ENCODE measurements around the gene DRD1. TPM values are rescaled to one million over a fixed set of nuclear protein-coding genes. Genes with fewer than 3 reads are reported as not detected.

Gene DRD1
- total RNA-seq, 6 donors from 2014 or later, result 0.09 to 0.81 (median 0.47) TPM; not detected in 2

- H3K27ac ChIP-seq, result no peak overlapping the region
- H3K9me3 ChIP-seq, result no peaks in the 10 kb centered on the region
- DNase-seq (no peak), ATAC-seq (ENCODE audit: low FRiP score in 2 of 2) (no peak)
- H3K4me1 ChIP-seq, result no peaks in the 10 kb centered on the region
- WGBS, 2 donors, result 58 to 72% methylated on average over 5 of the region's 5 CpGs
- no peaks in the 10 kb centered on the region for H3K36me3 ChIP-seq
- H3K27me3 ChIP-seq, result no peaks in the 10 kb centered on the region
- H3K4me3 ChIP-seq, result no peak overlapping the region
- TF ChIP-seq EP300 (IDR thresholded peaks at IDR 0.05) (no peak), POLR2AphosphoS5 (IDR thresholded peaks at IDR 0.05) (no peak), CTCF (IDR thresholded peaks at IDR 0.05) (no peak), POLR2A (IDR thresholded peaks at IDR 0.05) (no peak)
Observed at GRCh38 chr5:175394601-175395000, 49.4 kb downstream of the DRD1 start.

GRCh38 chr5:175393897-175394296 lies 50.1 kb downstream of the DRD1 start:
- 43 to 52% methylated on average over 4 of the region's 4 CpGs for WGBS, 2 donors
- Histone ChIP-seq H3K36me3 (no peaks in the 10 kb centered on the region), H3K27ac (no peak overlapping the region), H3K4me3 (no peak overlapping the region), H3K9me3 (no peaks in the 10 kb centered on the region), H3K4me1 (no peaks in the 10 kb centered on the region), H3K27me3 (no peaks in the 10 kb centered on the region)
- ATAC-seq (ENCODE audit: low FRiP score in 2 of 2) (no peak), DNase-seq (no peak)
- no peak for TF ChIP-seq POLR2AphosphoS5 (IDR thresholded peaks at IDR 0.05)
- TF ChIP-seq CTCF (IDR thresholded peaks at IDR 0.05), result no peak
- no peak for TF ChIP-seq EP300 (IDR thresholded peaks at IDR 0.05)
- TF ChIP-seq POLR2A (IDR thresholded peaks at IDR 0.05), result no peak

DNA sequence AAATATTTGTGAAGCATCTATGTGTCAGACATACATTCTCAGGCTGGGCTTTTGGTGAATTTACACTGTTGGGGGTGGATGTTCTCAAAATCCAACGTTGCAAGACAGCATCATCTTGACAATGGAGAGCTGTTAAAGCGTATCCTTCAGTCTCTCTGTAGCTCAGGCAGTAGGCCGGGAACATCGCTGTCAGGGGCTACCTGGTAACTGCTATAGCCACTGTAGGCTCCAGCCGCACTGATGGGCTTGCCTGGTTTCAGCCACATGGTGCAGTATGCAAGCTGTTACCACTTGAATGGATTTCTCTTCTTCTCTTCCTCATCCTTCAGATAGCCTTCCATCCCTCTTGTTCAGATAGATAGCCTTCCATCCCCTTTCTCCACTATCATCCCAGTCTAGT lies 51.7 kb downstream of the DRD1 start:
- no peak for ATAC-seq (ENCODE audit: low FRiP score in 2 of 2)
- DNase-seq, result no peak
- Histone ChIP-seq H3K27ac (no peak overlapping the region), H3K4me1 (no peaks in the 10 kb centered on the region), H3K27me3 (no peaks in the 10 kb centered on the region), H3K4me3 (no peak overlapping the region), H3K36me3 (no peaks in the 10 kb centered on the region), H3K9me3 (no peaks in the 10 kb centered on the region)
- WGBS, 2 donors, result 80 to 89% methylated on average over 5 of the region's 5 CpGs
- TF ChIP-seq POLR2AphosphoS5 (IDR thresholded peaks at IDR 0.05), result no peak
- TF ChIP-seq POLR2A (IDR thresholded peaks at IDR 0.05), result no peak
- TF ChIP-seq CTCF (IDR thresholded peaks at IDR 0.05), result no peak
- no peak for TF ChIP-seq EP300 (IDR thresholded peaks at IDR 0.05)

DNA sequence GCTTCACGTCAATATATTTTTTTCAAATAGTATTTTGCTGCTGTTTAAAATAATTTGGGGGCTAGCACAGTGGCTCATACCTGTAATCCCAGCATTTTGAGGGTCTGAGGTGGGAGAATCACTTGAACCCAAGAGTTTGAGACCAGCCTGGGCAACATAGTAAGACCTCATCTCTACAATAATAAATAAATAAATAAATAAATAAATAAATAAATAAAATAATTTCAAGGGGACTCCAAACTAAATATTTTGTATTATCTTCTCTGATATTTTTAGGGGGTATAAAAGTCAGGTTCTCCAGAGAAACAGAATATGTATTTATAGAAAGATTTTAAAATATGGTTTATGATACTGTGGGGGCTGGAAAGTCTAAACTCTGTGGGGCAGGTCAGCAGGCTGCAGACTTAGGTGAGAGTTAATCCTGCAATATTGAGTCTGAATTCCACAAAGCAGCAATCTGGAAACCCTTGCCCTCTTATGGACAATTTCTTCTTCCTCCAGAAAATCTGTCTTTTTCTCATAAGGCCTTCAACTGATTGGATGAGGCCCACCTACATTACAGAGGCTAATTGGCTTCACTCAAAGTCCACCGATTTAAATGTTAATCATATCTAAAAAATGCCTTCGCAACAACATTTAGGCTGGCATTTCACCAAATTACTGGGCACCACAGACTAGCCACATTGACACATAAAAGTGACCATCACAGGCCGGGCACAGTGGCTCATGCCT lies 53.5 kb downstream of the DRD1 start:
- Histone ChIP-seq H3K27ac (no peak overlapping the region), H3K4me3 (no peak overlapping the region), H3K36me3 (no peaks in the 10 kb centered on the region), H3K4me1 (no peaks in the 10 kb centered on the region), H3K9me3 (no peaks in the 10 kb centered on the region), H3K27me3 (no peaks in the 10 kb centered on the region)
- DNase-seq (no peak), ATAC-seq (ENCODE audit: low FRiP score in 2 of 2) (no peak)
- WGBS, 2 donors, result 90 to 99% methylated on average over 4 of the region's 4 CpGs
- no peak for TF ChIP-seq CTCF (IDR thresholded peaks at IDR 0.05)
- TF ChIP-seq POLR2A (IDR thresholded peaks at IDR 0.05), result no peak
- no peak for TF ChIP-seq POLR2AphosphoS5 (IDR thresholded peaks at IDR 0.05)
- TF ChIP-seq EP300 (IDR thresholded peaks at IDR 0.05), result no peak

Other genes with a start within 250 kb of the DRD1 start
- 10 to 100 TPM in 5 of 6 donors, 1 to 10 TPM in 1; 5.2 to 47.1 (median 18.3) TPM for gene SFXN1, start 34.4 kb upstream of the DRD1 start, total RNA-seq
- 10 to 100 TPM in 2 of 6 donors, 1 to 10 TPM in 4; 3.8 to 16.8 (median 7.8) TPM for gene HRH2, start 213.9 kb upstream of the DRD1 start, total RNA-seq

Measured in upper lobe of left lung (tissue), 6 donors.